Gastrocnemius medialis (tissue), 4 donors: ENCODE measurements around the gene CHURC1. TPM values are rescaled to one million over a fixed set of nuclear protein-coding genes. Genes with fewer than 3 reads are reported as not detected.

ENCODE experiments used
- ATAC-seq, 2 donors: fragments of 150-250 bp; one replicate each; pipeline ENCODE4 v1.9.1; 2016
- DNase-seq, 2 donors: peaks; one replicate each; pipeline ENCODE4 v3.0.0-alpha.2; 2019
- H3K27ac ChIP-seq, 4 donors: fragments of 200-600 bp; sonication (generic); 1 replicate in 1 of 4; 2 replicates in 3 of 4; pipeline ENCODE4 v1.5.1; 2016 to 2018; ENCODE audit warnings: mild to moderate bottlenecking in 2 of 4, moderate library complexity in 1 of 4
- H3K27me3 ChIP-seq, 3 donors: fragments of 200-600 bp; sonication (generic) in 2 of 3; 1 replicate in 1 of 3; 2 replicates in 2 of 3; pipeline versions ENCODE4 v1.5.1 to v1.6.0; 2016 to 2019; ENCODE audit warnings: mild to moderate bottlenecking in 1 of 3, moderate library complexity in 1 of 3
- H3K36me3 ChIP-seq, 2 donors: fragments of 200-600 bp; sonication (generic) in 1 of 2; one replicate each; pipeline ENCODE4 v1.5.1; 2017 to 2018
- H3K4me1 ChIP-seq, 2 donors: fragments of 200-600 bp; sonication (generic) in 1 of 2; one replicate each; pipeline ENCODE4 v1.5.1; 2016 to 2017; ENCODE audit warnings: mild to moderate bottlenecking in 2 of 2
- H3K4me3 ChIP-seq, 4 donors: fragments of 200-600 bp; sonication (generic) in 3 of 4; 1 replicate in 1 of 4; 2 replicates in 3 of 4; pipeline ENCODE4 v1.5.1; 2016 to 2019; ENCODE audit warnings: mild to moderate bottlenecking in 2 of 4
- H3K9me3 ChIP-seq, 3 donors: fragments of 200-600 bp; sonication (generic) in 2 of 3; 1 replicate in 1 of 3; 2 replicates in 2 of 3; pipeline ENCODE4 v1.5.1; 2016 to 2019
- CTCF ChIP-seq, 5 experiments: fragments of 450-650 bp in 3 of 5; fragments of 200-600 bp in 2 of 5; sonication (generic) in 2 of 5; IDR thresholded peaks in 4 of 5; conservative IDR thresholded peaks in 1 of 5; 1 replicate in 4 of 5; 2 replicates in 1 of 5; pipeline ENCODE4 v1.5.1; 2016 to 2019; ENCODE audit warnings: antibody characterized with exemption in 5 of 5, mild to moderate bottlenecking in 3 of 5, moderate library complexity in 3 of 5
- POLR2A ChIP-seq, 2 donors: fragments of 450-650 bp; IDR thresholded peaks; one replicate each; pipeline ENCODE4 v1.6.1; 2017; ENCODE audit warnings: antibody characterized with exemption in 2 of 2, mild to moderate bottlenecking in 2 of 2, moderate library complexity in 2 of 2
- in situ Hi-C, 4 donors: fragments of 200-750 bp; cut with MboI; loops; one replicate each; pipeline versions ENCODE4 v1.15.0 to v1.8.0; 2017; ENCODE audit warnings: low sequenced_read_pairs in 4 of 4
- intact Hi-C: fragments of 100-400 bp; cut with DNase I; formaldehyde crosslinking; loops from one replicate; pipeline ENCODE4 v1.15.1; 2023; ENCODE audit warnings: low total_unique reads
- total RNA-seq, 4 donors: library from RNA; depleted of rRNA; stranded (reverse); fragments of >200 nt; gene quantifications; one replicate each; pipeline versions ENCODE4 v1.1.0 to v1.2.3, GENCODE V29; 2016

CHURC1 gene
- total RNA-seq, 4 donors from 2014 or later: 47.9 to 108 (median 79.6) TPM

- DNase-seq: no peak
- H3K4me1 ChIP-seq: peaks cover 43 to 46% of the 10 kb centered on the region in 2 donors
- no peak for ATAC-seq
- no peak overlapping the region for H3K27ac ChIP-seq
- no peaks in the 10 kb centered on the region for H3K27me3 ChIP-seq
- intact Hi-C loops (no loop called here), in situ Hi-C loops (no loop called here)
- no peaks in the 10 kb centered on the region for H3K9me3 ChIP-seq
- H3K36me3 ChIP-seq: no peaks in the 10 kb centered on the region
- TF ChIP-seq CTCF (IDR thresholded peaks at IDR 0.05 in 4 of 5, conservative IDR thresholded peaks at IDR 0.05 in 1 of 5) (no peak), POLR2A (IDR thresholded peaks at IDR 0.05) (no peak)
- no peak overlapping the region for H3K4me3 ChIP-seq
These were observed 40.4 kb downstream of the CHURC1 start for GRCh38 chr14:64954491-64955240.

- ATAC-seq (no peak), DNase-seq (no peak)
- Histone ChIP-seq H3K9me3 (no peaks in the 10 kb centered on the region), H3K27ac (no peak overlapping the region), H3K36me3 (no peaks in the 10 kb centered on the region), H3K4me3 (no peak overlapping the region), H3K27me3 (no peaks in the 10 kb centered on the region), H3K4me1 (peaks cover 36 to 41% of the 10 kb centered on the region in 2 donors)
- TF ChIP-seq POLR2A (IDR thresholded peaks at IDR 0.05): no peak
- TF ChIP-seq CTCF (IDR thresholded peaks at IDR 0.05 in 4 of 5, conservative IDR thresholded peaks at IDR 0.05 in 1 of 5): no peak
- in situ Hi-C loops (no loop called here), intact Hi-C loops (no loop called here)
These were observed 41.0 kb downstream of the CHURC1 start for GRCh38 chr14:64955297-64955696.

- Histone ChIP-seq H3K36me3 (no peaks in the 10 kb centered on the region), H3K9me3 (no peaks in the 10 kb centered on the region), H3K27me3 (no peaks in the 10 kb centered on the region), H3K4me1 (peaks cover 30 to 32% of the 10 kb centered on the region in 2 donors), H3K27ac (no peak overlapping the region), H3K4me3 (no peak overlapping the region)
- TF ChIP-seq POLR2A (IDR thresholded peaks at IDR 0.05) (no peak), CTCF (IDR thresholded peaks at IDR 0.05 in 4 of 5, conservative IDR thresholded peaks at IDR 0.05 in 1 of 5) (no peak)
- in situ Hi-C loops: no loop called here
- intact Hi-C loops: no loop called here
- ATAC-seq (no peak), DNase-seq (no peak)
These were observed 42.6 kb downstream of the CHURC1 start for GRCh38 chr14:64956697-64957406.

GRCh38 chr14:64958201-64958600, 43.9 kb downstream of the CHURC1 start:
- intact Hi-C loops (no loop called here), in situ Hi-C loops (no loop called here)
- Histone ChIP-seq H3K4me1 (peaks cover 18 to 20% of the 10 kb centered on the region in 2 donors), H3K36me3 (no peaks in the 10 kb centered on the region), H3K9me3 (no peaks in the 10 kb centered on the region), H3K27ac (no peak overlapping the region), H3K4me3 (no peak overlapping the region), H3K27me3 (no peaks in the 10 kb centered on the region)
- ATAC-seq (no peak), DNase-seq (no peak)
- TF ChIP-seq CTCF (IDR thresholded peaks at IDR 0.05 in 4 of 5, conservative IDR thresholded peaks at IDR 0.05 in 1 of 5) (no peak), POLR2A (IDR thresholded peaks at IDR 0.05) (no peak)
